K562 (cell line): ENCODE results near the gene OR51V1. TPM values are rescaled to one million over a fixed set of nuclear protein-coding genes. Genes with fewer than 3 reads are reported as not detected.

Experiments
- C11orf30 ChIP-seq: fragments of 450-650 bp; IDR thresholded peaks from 2 replicates; pipeline ENCODE4 v1.6.1; 2016; ENCODE audit warnings: low read depth, mild to moderate bottlenecking
- CBX1 ChIP-seq: sonication (generic); IDR thresholded peaks from 2 replicates; pipeline ENCODE4 v1.6.1; 2016; ENCODE audit warnings: antibody characterized with exemption, low read depth, mild to moderate bottlenecking
- CEBPG ChIP-seq, 3 experiments: fragments of 200-800 bp in 1 of 3; sonication (Bioruptor generic) in 1 of 3; sonication (generic) in 1 of 3; formaldehyde crosslinking in 1 of 3; IDR thresholded peaks in 2 of 3; conservative IDR thresholded peaks in 1 of 3; 2 replicates each; pipeline versions ENCODE4 v1.6.1 to v1.8.0; 2016 to 2022; ENCODE audit warnings: missing compliant biosample characterization in 2 of 3, missing genetic modification characterization in 2 of 3, mild to moderate bottlenecking in 1 of 3, missing genetic modification reagents in 1 of 3
- CREM ChIP-seq: IDR thresholded peaks from 2 replicates; pipeline ENCODE4 v1.6.1; 2014; ENCODE audit warnings: antibody characterized with exemption, low read depth
- ETV1 ChIP-seq: fragments of 450-650 bp; conservative IDR thresholded peaks from 2 replicates; pipeline ENCODE4 v1.6.1; 2016; ENCODE audit warnings: missing genetic modification characterization, control low read depth, low read depth, missing compliant biosample characterization
- LEF1 ChIP-seq: fragments of 450-650 bp; IDR thresholded peaks from 2 replicates; pipeline ENCODE4 v1.6.1; 2016; ENCODE audit warnings: mild to moderate bottlenecking
- MCM2 ChIP-seq: fragments of 450-650 bp; IDR thresholded peaks from 2 replicates; pipeline ENCODE4 v1.6.1; 2017; ENCODE audit warnings: low read depth, mild to moderate bottlenecking
- MYNN ChIP-seq, 2 experiments: sonication (generic); formaldehyde crosslinking in 1 of 2; IDR thresholded peaks; 2 replicates each; pipeline versions ENCODE4 v1.5.0 to v1.6.1; 2016 to 2020; ENCODE audit warnings: antibody characterized with exemption in 1 of 2, missing genetic modification reagents in 1 of 2
- NCOR1 ChIP-seq: fragments of 450-650 bp; IDR thresholded peaks from 2 replicates; pipeline ENCODE4 v1.6.1; 2016; ENCODE audit warnings: mild to moderate bottlenecking, moderate library complexity
- POLR3A ChIP-seq: IDR thresholded peaks from 2 replicates; pipeline ENCODE4 v1.6.1; 2011; ENCODE audit warnings: borderline replicate concordance, mild to moderate bottlenecking, moderate library complexity; ENCODE audit not compliant: insufficient read length, insufficient read depth; ENCODE audit errors: extremely low read depth
- RFX5 ChIP-seq: IDR thresholded peaks from 2 replicates; pipeline ENCODE4 v1.6.1; 2011; ENCODE audit warnings: low read depth, mild to moderate bottlenecking, improper control_type of control experiment, low read length
- SLC30A9 ChIP-seq: fragments of 250-450 bp; sonication (Bioruptor Pico); IDR thresholded peaks from 2 replicates; pipeline ENCODE4 v1.8.0; 2022; ENCODE audit warnings: mild to moderate bottlenecking, moderate library complexity
- TCF7 ChIP-seq: sonication (generic); IDR thresholded peaks from 2 replicates; pipeline ENCODE4 v1.6.1; 2016; ENCODE audit warnings: antibody characterized with exemption, borderline replicate concordance
- TCF7L2 ChIP-seq: fragments of 150-350 bp; IDR thresholded peaks from 2 replicates; pipeline ENCODE4 v1.6.1; 2016; ENCODE audit warnings: low read depth, mild to moderate bottlenecking, low read length, moderate library complexity
- ZNF717 ChIP-seq: fragments of 250-450 bp; sonication (Bioruptor Pico); IDR thresholded peaks from 2 replicates; pipeline ENCODE4 v1.5.0; 2021
- ZNF785 ChIP-seq: fragments of 250-450 bp; sonication (Bioruptor Pico); IDR thresholded peaks from 2 replicates; pipeline ENCODE4 v1.4.0; 2020; ENCODE audit warnings: mild to moderate bottlenecking
- polyA plus RNA-seq, 8 experiments: library from polyadenylated mRNA; depleted of rRNA in 4 of 8; stranded (reverse) in 5 of 8; unstranded in 3 of 8; fragments of >200 nt; fragmentation: Nextera tagmentation in 2 of 8; fragmentation: Illumina TruSeq in 1 of 8; extraction: Ambion mirVana in 2 of 8; extraction: Trizol in 1 of 8; gene quantifications; 2 replicates each; pipeline versions ENCODE4 v1.2.1 to v1.2.3, GENCODE V29; 2011 to 2014; ENCODE audit warnings: inconsistent platforms in 1 of 8, missing spikeins in 1 of 8
- total RNA-seq, 7 experiments: library from RNA; depleted of rRNA in 6 of 7; stranded (reverse); fragments of >200 nt in 6 of 7; fragmentation: Illumina TruSeq in 2 of 7; extraction: Trizol in 2 of 7; gene quantifications; 2 replicates each; pipeline versions ENCODE4 v1.2.1 to v1.2.3, GENCODE V29; 2011 to 2021; ENCODE audit warnings: low replicate concordance in 1 of 7
- TF ChIP-seq, protein P1 (sequence below): sonication (generic); formaldehyde crosslinking; IDR thresholded peaks from 2 replicates; pipeline ENCODE4 v1.8.0; 2022; ENCODE audit warnings: missing genetic modification reagents, mild to moderate bottlenecking, borderline replicate concordance
- TF ChIP-seq, protein P2 (sequence below), 2 experiments: fragments of 450-650 bp; conservative IDR thresholded peaks; 2 replicates each; pipeline ENCODE4 v1.6.1; 2017; ENCODE audit warnings: mild to moderate bottlenecking in 2 of 2, moderate library complexity in 2 of 2
- TF ChIP-seq, protein P3 (sequence below), 2 experiments: fragments of 450-650 bp; IDR thresholded peaks; 2 replicates each; pipeline ENCODE4 v1.6.1; 2016
- TF ChIP-seq, protein P4 (sequence below), 2 experiments: IDR thresholded peaks; 2 replicates each; pipeline ENCODE4 v1.6.1; 2011; ENCODE audit warnings: borderline replicate concordance in 1 of 2, control low read depth in 1 of 2, low read depth in 1 of 2, low read length in 1 of 2, mild to moderate bottlenecking in 1 of 2, mixed read lengths in 1 of 2, moderate library complexity in 1 of 2; ENCODE audit not compliant: insufficient read depth in 1 of 2, insufficient read length in 1 of 2, poor library complexity in 1 of 2, severe bottlenecking in 1 of 2; ENCODE audit errors: extremely low read depth in 1 of 2
- TF ChIP-seq, protein P5 (sequence below): fragments of 250-450 bp; sonication (Bioruptor Pico); IDR thresholded peaks from 2 replicates; pipeline ENCODE4 v1.8.0; 2021; ENCODE audit warnings: mild to moderate bottlenecking, moderate library complexity

The OR51V1 gene
- total and polyA plus RNA-seq, 9 of the 15 experiments (the other 6 are each of a cell fraction or from before 2014, with no cell fraction given): not detected

DNA sequence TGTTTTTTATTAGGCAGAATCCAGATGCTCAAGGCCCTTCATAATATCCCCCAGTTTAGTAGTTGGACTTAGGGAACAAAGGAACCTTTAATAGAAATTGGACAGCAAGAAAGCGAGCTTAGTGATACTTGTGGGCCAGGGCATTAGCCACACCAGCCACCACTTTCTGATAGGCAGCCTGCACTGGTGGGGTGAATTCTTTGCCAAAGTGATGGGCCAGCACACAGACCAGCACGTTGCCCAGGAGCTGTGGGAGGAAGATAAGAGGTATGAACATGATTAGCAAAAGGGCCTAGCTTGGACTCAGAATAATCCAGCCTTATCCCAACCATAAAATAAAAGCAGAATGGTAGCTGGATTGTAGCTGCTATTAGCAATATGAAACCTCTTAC, 25.0 kb upstream of the OR51V1 start (continued):
- no peak for TF ChIP-seq ETV1 (tag)
- no peak for TF ChIP-seq SLC30A9 (CRISPR knock-in tag)
- no peak for TF ChIP-seq TCF7L2
- TF ChIP-seq CEBPG (CRISPR knock-in tag; IDR thresholded peaks at IDR 0.05): no peak
- TF ChIP-seq CEBPG (tag; conservative IDR thresholded peaks at IDR 0.05 in 1 of 2, IDR thresholded peaks at IDR 0.05 in 1 of 2): no peak
- TF ChIP-seq, protein P1, sequence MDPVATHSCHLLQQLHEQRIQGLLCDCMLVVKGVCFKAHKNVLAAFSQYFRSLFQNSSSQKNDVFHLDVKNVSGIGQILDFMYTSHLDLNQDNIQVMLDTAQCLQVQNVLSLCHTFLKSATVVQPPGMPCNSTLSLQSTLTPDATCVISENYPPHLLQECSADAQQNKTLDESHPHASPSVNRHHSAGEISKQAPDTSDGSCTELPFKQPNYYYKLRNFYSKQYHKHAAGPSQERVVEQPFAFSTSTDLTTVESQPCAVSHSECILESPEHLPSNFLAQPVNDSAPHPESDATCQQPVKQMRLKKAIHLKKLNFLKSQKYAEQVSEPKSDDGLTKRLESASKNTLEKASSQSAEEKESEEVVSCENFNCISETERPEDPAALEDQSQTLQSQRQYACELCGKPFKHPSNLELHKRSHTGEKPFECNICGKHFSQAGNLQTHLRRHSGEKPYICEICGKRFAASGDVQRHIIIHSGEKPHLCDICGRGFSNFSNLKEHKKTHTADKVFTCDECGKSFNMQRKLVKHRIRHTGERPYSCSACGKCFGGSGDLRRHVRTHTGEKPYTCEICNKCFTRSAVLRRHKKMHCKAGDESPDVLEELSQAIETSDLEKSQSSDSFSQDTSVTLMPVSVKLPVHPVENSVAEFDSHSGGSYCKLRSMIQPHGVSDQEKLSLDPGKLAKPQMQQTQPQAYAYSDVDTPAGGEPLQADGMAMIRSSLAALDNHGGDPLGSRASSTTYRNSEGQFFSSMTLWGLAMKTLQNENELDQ: no peak
- TF ChIP-seq RFX5: no peak
- TF ChIP-seq, protein P2, sequence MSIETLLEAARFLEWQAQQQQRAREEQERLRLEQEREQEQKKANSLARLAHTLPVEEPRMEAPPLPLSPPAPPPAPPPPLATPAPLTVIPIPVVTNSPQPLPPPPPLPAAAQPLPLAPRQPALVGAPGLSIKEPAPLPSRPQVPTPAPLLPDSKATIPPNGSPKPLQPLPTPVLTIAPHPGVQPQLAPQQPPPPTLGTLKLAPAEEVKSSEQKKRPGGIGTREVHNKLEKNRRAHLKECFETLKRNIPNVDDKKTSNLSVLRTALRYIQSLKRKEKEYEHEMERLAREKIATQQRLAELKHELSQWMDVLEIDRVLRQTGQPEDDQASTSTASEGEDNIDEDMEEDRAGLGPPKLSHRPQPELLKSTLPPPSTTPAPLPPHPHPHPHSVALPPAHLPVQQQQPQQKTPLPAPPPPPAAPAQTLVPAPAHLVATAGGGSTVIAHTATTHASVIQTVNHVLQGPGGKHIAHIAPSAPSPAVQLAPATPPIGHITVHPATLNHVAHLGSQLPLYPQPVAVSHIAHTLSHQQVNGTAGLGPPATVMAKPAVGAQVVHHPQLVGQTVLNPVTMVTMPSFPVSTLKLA (conservative IDR thresholded peaks at IDR 0.05): peak in 1 of 2 experiments; percentile 24; a peak in 1 of 4 replicates
- TF ChIP-seq, protein P3, sequence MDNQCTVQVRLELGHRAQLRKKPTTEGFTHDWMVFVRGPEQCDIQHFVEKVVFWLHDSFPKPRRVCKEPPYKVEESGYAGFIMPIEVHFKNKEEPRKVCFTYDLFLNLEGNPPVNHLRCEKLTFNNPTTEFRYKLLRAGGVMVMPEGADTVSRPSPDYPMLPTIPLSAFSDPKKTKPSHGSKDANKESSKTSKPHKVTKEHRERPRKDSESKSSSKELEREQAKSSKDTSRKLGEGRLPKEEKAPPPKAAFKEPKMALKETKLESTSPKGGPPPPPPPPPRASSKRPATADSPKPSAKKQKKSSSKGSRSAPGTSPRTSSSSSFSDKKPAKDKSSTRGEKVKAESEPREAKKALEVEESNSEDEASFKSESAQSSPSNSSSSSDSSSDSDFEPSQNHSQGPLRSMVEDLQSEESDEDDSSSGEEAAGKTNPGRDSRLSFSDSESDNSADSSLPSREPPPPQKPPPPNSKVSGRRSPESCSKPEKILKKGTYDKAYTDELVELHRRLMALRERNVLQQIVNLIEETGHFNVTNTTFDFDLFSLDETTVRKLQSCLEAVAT (IDR thresholded peaks at IDR 0.05): no peak
- TF ChIP-seq ZNF717 (CRISPR knock-in tag): no peak
- no peak for TF ChIP-seq TCF7
- TF ChIP-seq CBX1: no peak
- TF ChIP-seq, protein P4, sequence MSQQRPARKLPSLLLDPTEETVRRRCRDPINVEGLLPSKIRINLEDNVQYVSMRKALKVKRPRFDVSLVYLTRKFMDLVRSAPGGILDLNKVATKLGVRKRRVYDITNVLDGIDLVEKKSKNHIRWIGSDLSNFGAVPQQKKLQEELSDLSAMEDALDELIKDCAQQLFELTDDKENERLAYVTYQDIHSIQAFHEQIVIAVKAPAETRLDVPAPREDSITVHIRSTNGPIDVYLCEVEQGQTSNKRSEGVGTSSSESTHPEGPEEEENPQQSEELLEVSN (IDR thresholded peaks at IDR 0.05; ENCODE audit: borderline replicate concordance in 1 of 2, extremely low read depth in 1 of 2, insufficient read depth in 1 of 2, insufficient read length in 1 of 2, low read depth in 1 of 2, low read length in 1 of 2, poor library complexity in 1 of 2, severe bottlenecking in 1 of 2): no peak
- no peak for TF ChIP-seq LEF1
- peak; percentile 64 for TF ChIP-seq NCOR1
- no peak for TF ChIP-seq POLR3A
- TF ChIP-seq ZNF785 (CRISPR knock-in tag): no peak
- no peak for TF ChIP-seq C11orf30
- no peak for TF ChIP-seq MCM2
- TF ChIP-seq, protein P5, sequence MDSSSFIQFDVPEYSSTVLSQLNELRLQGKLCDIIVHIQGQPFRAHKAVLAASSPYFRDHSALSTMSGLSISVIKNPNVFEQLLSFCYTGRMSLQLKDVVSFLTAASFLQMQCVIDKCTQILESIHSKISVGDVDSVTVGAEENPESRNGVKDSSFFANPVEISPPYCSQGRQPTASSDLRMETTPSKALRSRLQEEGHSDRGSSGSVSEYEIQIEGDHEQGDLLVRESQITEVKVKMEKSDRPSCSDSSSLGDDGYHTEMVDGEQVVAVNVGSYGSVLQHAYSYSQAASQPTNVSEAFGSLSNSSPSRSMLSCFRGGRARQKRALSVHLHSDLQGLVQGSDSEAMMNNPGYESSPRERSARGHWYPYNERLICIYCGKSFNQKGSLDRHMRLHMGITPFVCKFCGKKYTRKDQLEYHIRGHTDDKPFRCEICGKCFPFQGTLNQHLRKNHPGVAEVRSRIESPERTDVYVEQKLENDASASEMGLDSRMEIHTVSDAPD (CRISPR knock-in tag): no peak
- no peak for TF ChIP-seq MYNN (IDR thresholded peaks at IDR 0.05)
- no peak for TF ChIP-seq MYNN (CRISPR knock-in tag; IDR thresholded peaks at IDR 0.05)
- no peak for TF ChIP-seq CREM
